Endothelial cell of umbilical vein (primary cell): ENCODE measurements around the gene HYOU1. TPM values are rescaled to one million over a fixed set of nuclear protein-coding genes. Genes with fewer than 3 reads are reported as not detected.
A peak's percentile ranks its signal among the peaks of the same experiment; 100 is the strongest.

Source experiments
- BruUV-seq: library from RNA; stranded (reverse); fragments of 400-500 nt; replicated peaks from 2 replicates; lab custom pipeline; 2021; lab: Mats Ljungman, UMichigan
- CTCF ChIA-PET: fragments of 300-600, 350-600 bp; sonication (Branson Sonifier 250); formaldehyde crosslinking; loops from one replicate; lab custom pipeline; 2021; ENCODE audit warnings: antibody characterized with exemption, inconsistent platforms; lab: Charles Lee
- POLR2A ChIA-PET: fragments of 300-600, 350-600 bp; sonication (Branson Sonifier 250); formaldehyde crosslinking; loops from one replicate; lab custom pipeline; 2021; ENCODE audit warnings: antibody characterized with exemption, inconsistent platforms; lab: Charles Lee
- DNase-seq: peaks from one replicate; pipeline ENCODE4 v3.0.0-alpha.2; 2011; ENCODE audit warnings: low read depth, low spot score
- FAIRE-seq: peaks from 2 replicates; lab custom pipeline; 2011; peaks lifted over from hg19 to GRCh38; lab: Jason Lieb, UNC
- H2AFZ ChIP-seq: 2 replicates; pipeline ENCODE4 v1.6.0; 2012; ENCODE audit warnings: low read depth, low read length, control low read depth, inconsistent platforms
- H3K27ac ChIP-seq: 2 replicates; pipeline ENCODE4 v1.5.1; 2011; ENCODE audit warnings: low read depth, mild to moderate bottlenecking, control low read depth, low read length, moderate library complexity; ENCODE audit not compliant: insufficient read depth
- H3K27me3 ChIP-seq, 2 experiments: 2 replicates each; pipeline versions ENCODE4 v1.6.0 to v1.6.1; 2011; ENCODE audit warnings: low read length in 2 of 2, mixed read lengths in 1 of 2; ENCODE audit not compliant: control insufficient read depth in 2 of 2, insufficient read depth in 2 of 2
- H3K36me3 ChIP-seq, 2 experiments: 2 replicates in 1 of 2; 3 replicates in 1 of 2; pipeline ENCODE4 v1.5.1; 2011; ENCODE audit warnings: low read length in 2 of 2, mild to moderate bottlenecking in 1 of 2, moderate library complexity in 1 of 2; ENCODE audit not compliant: control insufficient read depth in 2 of 2, insufficient read depth in 2 of 2; ENCODE audit errors: extremely low read depth in 1 of 2
- H3K4me1 ChIP-seq: 3 replicates; pipeline ENCODE4 v1.5.1; 2011; ENCODE audit warnings: mild to moderate bottlenecking, low read length; ENCODE audit not compliant: control insufficient read depth, insufficient read depth; ENCODE audit errors: extremely low read depth
- H3K4me2 ChIP-seq: 2 replicates; pipeline ENCODE4 v1.6.1; 2011; ENCODE audit warnings: low read length, control low read depth, mixed read lengths; ENCODE audit not compliant: insufficient read depth
- H3K4me3 ChIP-seq, 3 experiments: fragments of 200-600 bp in 1 of 3; sonication (generic), shearing (Covaris generic) in 1 of 3; replicated peaks in 1 of 3; 2 replicates each; pipeline ENCODE4 v1.5.1; 2011 to 2016; ENCODE audit warnings: control low read depth in 3 of 3, low read length in 3 of 3, mild to moderate bottlenecking in 2 of 3, inconsistent platforms in 1 of 3, low read depth in 1 of 3, moderate library complexity in 1 of 3; ENCODE audit not compliant: insufficient read depth in 1 of 3
- H3K79me2 ChIP-seq: 2 replicates; pipeline ENCODE4 v1.6.0; 2012; ENCODE audit warnings: low read length, inconsistent platforms; ENCODE audit not compliant: control insufficient read depth, insufficient read depth
- H3K9ac ChIP-seq: replicated peaks from 2 replicates; pipeline ENCODE3; 2011; ENCODE audit warnings: low read length, control low read depth; ENCODE audit not compliant: insufficient read depth; ENCODE audit errors: extremely low read depth
- H3K9me1 ChIP-seq: replicated peaks from 3 replicates; pipeline ENCODE4 v1.6.0; 2011; ENCODE audit warnings: mild to moderate bottlenecking, low read length; ENCODE audit not compliant: control insufficient read depth, insufficient read depth; ENCODE audit errors: extremely low read depth
- H3K9me3 ChIP-seq: replicated peaks from 2 replicates; pipeline ENCODE4 v1.5.1; 2012; ENCODE audit warnings: low read length, inconsistent platforms; ENCODE audit not compliant: control insufficient read depth, insufficient read depth
- H4K20me1 ChIP-seq: replicated peaks from 2 replicates; pipeline ENCODE3; 2011; ENCODE audit warnings: mild to moderate bottlenecking, low read length; ENCODE audit not compliant: control insufficient read depth, insufficient read depth; ENCODE audit errors: extremely low read depth
- CTCF ChIP-seq, 2 donors: IDR thresholded peaks; 1 replicate in 1 of 2; 2 replicates in 1 of 2; pipeline ENCODE4 v1.5.1; 2011; ENCODE audit warnings: low read length in 2 of 2, mild to moderate bottlenecking in 2 of 2, moderate library complexity in 2 of 2, control low read depth in 1 of 2, inconsistent platforms in 1 of 2, low read depth in 1 of 2; ENCODE audit not compliant: insufficient read depth in 1 of 2; ENCODE audit errors: extremely low read depth in 1 of 2
- FOS ChIP-seq: IDR thresholded peaks from 2 replicates; pipeline ENCODE4 v1.6.1; 2011; ENCODE audit warnings: mild to moderate bottlenecking, low read length, moderate library complexity, borderline replicate concordance; ENCODE audit not compliant: insufficient read depth
- GATA2 ChIP-seq: IDR thresholded peaks from 2 replicates; pipeline ENCODE4 v1.7.0; 2011; ENCODE audit warnings: low read depth, mild to moderate bottlenecking, moderate library complexity, mixed read lengths, low read length; ENCODE audit not compliant: insufficient read length, insufficient read depth
- POLR2AphosphoS5 ChIP-seq: IDR thresholded peaks from 2 replicates; pipeline ENCODE4 v1.6.1; 2012; ENCODE audit warnings: low read depth, mild to moderate bottlenecking, control low read depth, low read length, moderate library complexity; ENCODE audit not compliant: insufficient read depth
- dilution Hi-C: fragments of 300-500 bp; cut with MboI; formaldehyde crosslinking; loops from one replicate; pipeline ENCODE4 v1.15.0; 2019; ENCODE audit warnings: low sequenced_read_pairs; ENCODE audit not compliant: extremely low pct_ligation_motif_present
- intact Hi-C: fragments of 100-400 bp; cut with micrococcal nuclease; formaldehyde crosslinking; loops from one replicate; pipeline ENCODE4 v1.10.0; 2022
- polyA plus RNA-seq, 4 experiments: library from polyadenylated mRNA; depleted of rRNA in 3 of 4; stranded (reverse) in 3 of 4; unstranded in 1 of 4; fragments of >200 nt; gene quantifications; 2 replicates each; pipeline versions ENCODE4 v1.2.1 to v1.2.3, GENCODE V29; 2011 to 2012; ENCODE audit warnings: missing spikeins in 1 of 4
- total RNA-seq: library from RNA; stranded (reverse); gene quantifications from 2 replicates; pipeline ENCODE4 v1.2.3, GENCODE V29; 2021
- TF ChIP-seq, protein P1 (sequence below): IDR thresholded peaks from 2 replicates; pipeline ENCODE4 v1.6.1; 2011; ENCODE audit not compliant: insufficient read depth, insufficient read length

The HYOU1 gene
- total and polyA plus RNA-seq, 2 donors (not counting 3 experiments of a cell fraction or from before 2014, with no cell fraction given) = 302 to 318 TPM

- H3K36me3 ChIP-seq = peaks cover 16 to 23% of the 10 kb centered on the region in 2 experiments
- H3K4me1 ChIP-seq = peaks cover 30% of the 10 kb centered on the region
- ChIA-PET CTCF (interaction anchor here (1.0 to 3.1 kb wide), 3 partner anchors 9 to 330 kb away, joined by 3 to 11 read pairs (median 4); partner anchors contain the start of gene SLC37A4), POLR2A (no interaction called here)
- dilution Hi-C loops (no loop called here), intact Hi-C loops (loop anchor here (2.0 to 5.0 kb wide), 2 partner anchors 75 to 93 kb away; partner anchors contain the start of gene BCL9L)
- peaks cover 44% of the 10 kb centered on the region for H3K79me2 ChIP-seq
- H3K9me3 ChIP-seq = no peaks in the 10 kb centered on the region
- no TSS peak for BruUV-seq
- no peaks in the 10 kb centered on the region for H4K20me1 ChIP-seq
- H3K4me3 ChIP-seq = peak overlapping the region in 1 of 3 experiments; percentile 98
- DNase-seq (no peak), FAIRE-seq (no peak)
- H3K9ac ChIP-seq = no peak overlapping the region
- H3K27me3 ChIP-seq = no peaks in the 10 kb centered on the region
- TF ChIP-seq, protein P1, sequence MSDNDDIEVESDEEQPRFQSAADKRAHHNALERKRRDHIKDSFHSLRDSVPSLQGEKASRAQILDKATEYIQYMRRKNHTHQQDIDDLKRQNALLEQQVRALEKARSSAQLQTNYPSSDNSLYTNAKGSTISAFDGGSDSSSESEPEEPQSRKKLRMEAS = no peak
- TF ChIP-seq CTCF (IDR thresholded peaks at IDR 0.05; ENCODE audit: extremely low read depth in 1 of 2, insufficient read depth in 1 of 2, low read depth in 1 of 2, low read length in 2 of 2) (no peak), POLR2AphosphoS5 (no peak), GATA2 (no peak), FOS (no peak)
- H2AFZ ChIP-seq = no peak overlapping the region
- no peaks in the 10 kb centered on the region for H3K9me1 ChIP-seq
- no peak overlapping the region for H3K27ac ChIP-seq
- peak overlapping the region; percentile 81 for H3K4me2 ChIP-seq
Observed at GRCh38 chr11:119019996-119020395, 37.0 kb downstream of the HYOU1 start.
